Measurements from ENCODE around the gene GHDC.
"Not testable (repeated sequence)": the region's sequence is repeated elsewhere in the genome, so short reads cannot be mapped to it uniquely, and the experiment has no call there.

GHDC gene

GRCh38 chr17:42180922-42181850 is 13.1 kb downstream of the GHDC start, which contains the start of gene KCNH4:
Gene KCNH4 (minus strand): TSS chr17:42181142. CDS start chr17:42180945, 197 bp downstream.
- peak; percentile 24 for DNase-seq

- no peak for DNase-seq
Observed at GRCh38 chr17:42180411-42180921, 13.8 kb downstream of the GHDC start.

GRCh38 chr17:42179911-42180410 is 14.3 kb downstream of the GHDC start:
- DNase-seq: no peak

- DNase-seq: no peak
Observed at GRCh38 chr17:42179335-42179734, 15.0 kb downstream of the GHDC start.

GRCh38 chr17:42178817-42179216 is 15.5 kb downstream of the GHDC start:
- no peak for DNase-seq

GRCh38 chr17:42177684-42178083 is 16.6 kb downstream of the GHDC start:
- no peak for DNase-seq

- no peak for DNase-seq
Observed at GRCh38 chr17:42174126-42174783, 20.0 kb downstream of the GHDC start.

GRCh38 chr17:42171831-42172230 is 22.5 kb downstream of the GHDC start:
- no peak for DNase-seq

- DNase-seq: no peak
Observed at GRCh38 chr17:42169351-42169750, 24.9 kb downstream of the GHDC start.

- DNase-seq: no peak
Observed at GRCh38 chr17:42167807-42168206, 26.5 kb downstream of the GHDC start.

GRCh38 chr17:42166196-42166763 is 28.0 kb downstream of the GHDC start:
- no peak for DNase-seq

GRCh38 chr17:42165751-42166150 is 28.5 kb downstream of the GHDC start:
- DNase-seq: no peak

GRCh38 chr17:42163696-42164407 is 30.4 kb downstream of the GHDC start:
- no peak for DNase-seq

GRCh38 chr17:42163113-42163512 is 31.2 kb downstream of the GHDC start:
- DNase-seq: no peak

GRCh38 chr17:42160531-42160910 is 33.8 kb downstream of the GHDC start:
- DNase-seq: no peak

- no peak for DNase-seq
Observed at GRCh38 chr17:42159796-42160530, 34.3 kb downstream of the GHDC start.

- no peak for DNase-seq
Observed at GRCh38 chr17:42155614-42156045, 38.7 kb downstream of the GHDC start.

GRCh38 chr17:42153919-42154742 is 40.2 kb downstream of the GHDC start:
- no peak for DNase-seq

GRCh38 chr17:42146911-42147607 is 47.2 kb downstream of the GHDC start:
- no peak for DNase-seq

- DNase-seq: not testable (repeated sequence)
Observed at GRCh38 chr17:42143138-42143537, 51.2 kb downstream of the GHDC start.

Measured in NCI-H524 treated with DMSO at 0.1 percent for 48 hours (cell line).